GM21423 (cell line): Measurements from ENCODE around the gene GNG10.

Source experiments
- ATAC-seq: cut with Tn5 transposase; IDR thresholded peaks from one replicate; pipeline ENCODE4 v1.9.1; 2021; ENCODE audit warnings: mild to moderate bottlenecking, moderate library complexity; ENCODE audit not compliant: unreplicated experiment

GNG10 gene

GRCh38 chr9:111715471-111715870, 54.1 kb downstream of the GNG10 start:
- no peak for ATAC-seq

GRCh38 chr9:111719541-111719940, 58.1 kb downstream of the GNG10 start:
- no peak for ATAC-seq
